NCI-H2171 (cell line): ENCODE results near the gene BOK.
"Not testable (repeated sequence)": the region's sequence is repeated elsewhere in the genome, so short reads cannot be mapped to it uniquely, and the experiment has no call there.

Source experiments
- DNase-seq: peaks from one replicate; lab custom pipeline; 2025; lab: John Stamatoyannopoulos, UW

The BOK gene

GRCh38 chr2:241556746-241557145 lies 1.8 kb upstream of the BOK start:
- DNase-seq = no peak

GRCh38 chr2:241559323-241560161 lies 997 bp downstream of the BOK start:
- DNase-seq = no peak

DNA sequence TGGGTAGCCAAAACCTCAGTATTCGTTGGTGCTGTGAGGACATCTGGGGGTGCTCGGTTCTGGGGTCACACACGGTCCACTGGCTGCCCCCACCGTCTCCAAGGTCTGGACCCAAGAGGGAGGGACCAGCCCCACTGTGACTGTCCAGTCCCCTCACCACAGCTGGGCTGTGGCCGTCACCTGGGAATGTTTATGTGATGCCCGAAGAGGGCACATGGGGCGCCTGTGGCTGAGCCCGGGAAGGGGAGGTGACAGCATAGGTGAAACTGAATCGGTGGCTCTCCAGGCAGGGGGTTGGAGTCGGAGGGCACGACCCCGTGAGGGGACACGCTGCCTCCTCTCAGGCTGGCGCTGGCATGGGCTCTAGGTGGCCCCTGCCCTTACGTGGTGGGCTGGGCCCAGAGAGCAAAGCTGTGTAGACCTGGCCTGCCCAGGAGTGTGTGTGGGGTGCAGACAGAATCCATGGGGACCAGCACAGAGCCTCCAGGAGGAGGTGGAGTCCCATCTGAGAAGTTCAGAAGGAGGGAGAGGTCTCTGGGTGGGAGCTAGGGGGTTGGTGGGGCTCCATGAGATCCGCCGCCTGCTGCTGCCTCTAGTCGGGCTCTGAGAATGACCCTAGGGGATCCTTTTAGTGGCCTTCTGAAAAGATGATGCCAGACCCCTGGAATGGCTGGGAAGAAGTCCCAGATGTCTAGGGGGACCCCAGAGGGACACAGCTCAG lies 1.8 kb downstream of the BOK start:
- DNase-seq = no peak

GRCh38 chr2:241560883-241561474 lies 2.4 kb downstream of the BOK start:
- DNase-seq = no peak

- no peak for DNase-seq
Measured at GRCh38 chr2:241561832-241562231, 3.3 kb downstream of the BOK start.

- DNase-seq = no peak
Measured at GRCh38 chr2:241562269-241562891, 3.8 kb downstream of the BOK start.

DNA sequence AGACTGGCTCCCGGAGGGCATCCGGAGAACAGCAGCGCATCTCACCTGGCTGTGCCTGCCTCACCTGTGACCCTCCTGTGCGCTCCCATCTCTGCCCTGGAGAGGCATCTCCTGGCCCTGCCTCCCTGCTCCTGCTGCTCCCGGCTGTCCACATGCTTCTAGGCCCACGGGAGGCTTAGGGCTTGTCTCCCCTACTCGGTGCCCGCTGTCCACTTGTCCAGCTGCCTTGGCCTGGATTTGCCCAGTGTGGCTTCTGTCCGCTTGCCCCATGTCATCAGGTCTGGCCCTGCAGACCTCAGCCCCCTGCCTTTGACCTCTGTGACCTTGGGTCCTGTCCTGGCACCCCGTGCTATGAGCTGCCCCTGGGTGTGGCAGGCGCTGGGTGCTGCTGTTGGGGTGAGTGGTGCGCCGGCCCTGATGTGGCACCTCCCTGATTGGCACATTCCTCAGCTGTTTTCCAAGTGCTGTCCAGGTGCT lies 4.5 kb downstream of the BOK start:
- DNase-seq = no peak

DNA sequence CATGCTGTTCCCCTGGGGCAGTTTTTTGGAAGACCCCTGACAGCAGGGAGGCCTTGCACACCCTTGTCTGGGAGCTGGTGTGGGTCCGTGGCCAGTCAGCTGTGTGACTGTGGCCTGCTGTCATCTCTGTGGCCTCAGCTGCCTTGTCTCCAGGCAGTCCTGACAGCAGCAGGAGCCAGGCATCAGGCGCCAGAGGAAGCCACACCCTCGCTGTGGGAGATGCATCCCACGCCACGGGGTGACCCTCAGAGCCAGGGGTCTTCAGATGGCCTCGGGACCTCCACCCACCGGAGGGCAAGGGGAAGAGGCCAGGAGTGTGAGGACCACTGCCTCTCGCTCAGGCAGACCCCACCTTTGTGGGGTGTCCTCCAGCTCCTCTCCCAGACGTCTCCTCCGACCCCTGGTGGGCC lies 5.0 kb downstream of the BOK start:
- DNase-seq = no peak

GRCh38 chr2:241563981-241564595 lies 5.5 kb downstream of the BOK start:
- no peak for DNase-seq

DNA sequence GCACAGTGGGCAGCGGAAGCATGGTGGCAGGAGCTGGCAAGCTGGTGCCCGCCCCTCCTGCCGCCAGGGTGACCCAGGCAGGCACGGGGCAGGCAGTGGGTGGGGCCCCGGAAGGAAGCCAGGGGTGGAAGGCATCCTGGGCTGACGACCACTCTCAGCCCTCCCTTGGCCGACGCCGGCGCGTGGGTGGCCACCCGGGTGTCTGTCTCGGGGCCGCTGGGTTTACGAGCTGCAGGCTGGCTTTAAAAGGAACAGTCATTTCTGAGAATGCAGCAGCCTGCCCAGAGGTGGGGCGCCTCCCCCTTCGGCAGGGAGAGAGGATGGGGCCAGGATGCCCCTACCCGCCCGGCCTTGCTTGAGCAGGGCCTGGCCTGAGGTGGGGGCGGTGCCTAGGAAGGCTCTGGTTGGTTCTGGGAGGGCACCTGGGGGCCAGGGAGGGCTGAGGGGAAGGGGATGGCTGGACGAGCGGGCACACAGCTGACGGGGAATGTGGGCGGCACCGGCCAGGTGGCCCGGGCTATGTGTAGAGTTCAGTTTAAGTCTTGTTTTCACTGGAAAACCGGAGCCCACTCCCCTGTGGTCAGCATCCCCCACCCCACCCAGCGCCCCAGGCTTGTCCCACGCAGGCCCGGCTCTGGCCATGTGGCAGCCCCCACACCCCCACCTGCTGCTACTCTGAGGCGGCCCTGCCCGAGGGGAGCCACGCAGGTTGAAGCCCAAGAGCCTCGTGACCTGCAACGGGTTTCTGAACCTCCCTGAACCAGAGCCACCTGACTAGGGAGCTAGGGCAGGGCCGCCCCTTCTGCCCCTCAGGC lies 6.3 kb downstream of the BOK start:
- DNase-seq = no peak

- DNase-seq = no peak
Measured at GRCh38 chr2:241565411-241565810, 6.9 kb downstream of the BOK start.

DNA sequence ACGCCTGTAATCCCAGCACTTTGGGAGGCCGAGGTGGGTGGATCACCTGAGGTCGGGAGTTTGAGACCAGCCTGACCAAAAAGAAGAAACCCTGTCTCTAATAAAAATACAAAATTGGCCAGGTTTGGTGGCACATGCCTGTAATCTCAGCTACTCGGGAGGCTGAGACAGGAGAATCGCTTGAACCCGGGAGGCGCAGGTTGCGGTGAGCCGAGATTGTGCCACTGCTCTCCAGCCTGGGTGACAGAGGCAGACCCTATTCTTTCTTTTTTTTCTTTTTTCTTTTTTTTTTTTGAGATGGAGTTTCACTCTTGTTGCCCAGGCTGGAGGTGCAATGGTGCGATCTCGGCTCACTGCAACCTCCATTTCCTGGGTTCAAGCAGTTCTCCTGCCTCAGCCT lies 7.5 kb downstream of the BOK start:
- not testable (repeated sequence) for DNase-seq

GRCh38 chr2:241566468-241566867 lies 7.9 kb downstream of the BOK start:
- DNase-seq = no peak

GRCh38 chr2:241567266-241567665 lies 8.7 kb downstream of the BOK start:
- DNase-seq = not testable (repeated sequence)

DNA sequence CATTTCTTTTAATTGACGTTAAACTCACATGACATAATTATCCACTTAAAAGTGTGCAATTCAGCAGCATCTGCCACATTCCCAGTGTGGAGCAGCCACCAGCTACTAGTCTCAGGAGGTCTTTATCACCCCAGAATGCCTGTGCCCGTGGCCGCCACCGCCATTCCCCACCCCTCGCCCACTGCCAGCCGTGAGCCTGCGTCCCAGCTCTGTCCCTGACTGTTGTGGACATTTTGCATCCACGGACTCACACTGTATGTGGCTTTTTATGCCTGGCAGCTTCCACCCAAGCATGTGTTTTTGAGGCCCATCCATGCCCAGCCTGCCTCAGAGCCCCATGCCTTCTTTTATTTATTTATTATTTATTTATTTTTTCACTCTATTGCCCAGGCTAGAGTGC lies 9.2 kb downstream of the BOK start:
- DNase-seq = no peak

DNA sequence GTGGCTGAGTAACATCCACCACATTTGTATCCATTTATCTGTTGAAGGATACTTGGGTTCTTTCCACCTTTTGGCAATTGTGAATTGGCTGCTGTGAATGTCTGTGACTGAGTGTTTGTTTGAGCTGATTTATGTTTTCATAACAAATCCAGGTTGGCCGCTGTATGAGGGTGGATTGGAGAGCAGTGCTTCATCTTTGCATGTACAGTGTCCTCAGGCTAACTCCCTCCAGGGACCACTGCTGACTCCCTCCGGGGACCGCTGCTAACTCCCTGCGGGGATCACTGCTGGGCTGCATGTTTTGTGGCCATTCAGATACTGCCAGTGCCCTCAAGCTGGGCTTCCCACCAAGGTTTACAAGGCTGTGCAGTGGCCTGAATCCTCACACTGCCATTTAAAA lies 10.2 kb downstream of the BOK start:
- DNase-seq = no peak

DNA sequence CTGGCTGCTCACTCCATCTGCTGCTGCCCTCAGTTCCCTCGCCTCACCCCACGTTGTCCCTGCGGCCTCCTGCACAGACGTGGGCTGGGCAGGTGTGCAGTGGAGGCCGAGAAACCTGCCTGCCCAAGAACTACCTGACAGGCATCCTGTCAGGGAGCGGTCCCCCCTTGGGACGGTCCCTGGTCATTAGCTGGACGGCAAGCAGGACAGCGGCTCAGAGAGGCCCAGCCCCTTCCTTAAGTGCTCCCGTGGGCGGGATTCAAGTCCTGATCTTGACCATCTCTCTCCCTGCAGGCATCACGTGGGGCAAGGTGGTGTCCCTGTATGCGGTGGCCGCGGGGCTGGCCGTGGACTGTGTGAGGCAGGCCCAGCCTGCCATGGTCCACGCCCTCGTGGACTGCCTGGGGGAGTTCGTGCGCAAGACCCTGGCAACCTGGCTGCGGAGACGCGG lies 11.3 kb downstream of the BOK start:
- DNase-seq = no peak

DNA sequence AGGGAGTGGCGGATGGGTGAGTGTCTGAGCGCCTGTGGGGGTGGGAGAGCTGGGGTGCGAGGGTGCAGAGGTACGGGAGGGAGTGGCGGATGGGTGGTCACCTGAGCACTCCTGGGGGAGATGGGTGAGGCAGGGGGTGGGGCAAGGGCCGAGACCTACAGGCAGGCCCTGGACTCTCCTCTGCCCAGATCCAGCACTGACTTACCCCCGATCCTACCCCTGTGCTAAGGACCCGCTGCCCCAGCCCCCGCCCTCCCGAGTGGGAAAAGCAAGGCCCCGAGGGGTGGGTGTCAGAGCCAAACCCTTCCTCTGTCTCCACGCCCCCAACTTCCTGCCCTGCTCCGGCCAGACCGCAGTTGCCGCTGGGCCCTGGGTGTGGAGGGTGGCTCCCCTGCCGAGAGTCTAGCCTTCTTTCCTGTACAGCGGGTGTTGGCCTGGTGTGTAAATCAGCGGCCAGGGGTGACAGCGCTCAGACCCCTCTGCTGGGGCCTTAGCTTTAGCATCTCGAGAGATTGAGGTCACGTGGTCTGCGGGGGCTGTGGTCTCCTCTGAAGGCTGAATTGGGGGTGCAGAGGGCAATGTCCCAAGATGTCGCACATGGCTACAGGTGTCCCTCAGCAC lies 12.5 kb downstream of the BOK start:
- DNase-seq = no peak

- DNase-seq = no peak
Measured at GRCh38 chr2:241571821-241572620, 13.5 kb downstream of the BOK start.
